ENCODE results near the gene B4GALT6. TPM values are rescaled to one million over a fixed set of nuclear protein-coding genes. Genes with fewer than 3 reads are reported as not detected.

Gene B4GALT6
- total RNA-seq, 4 donors from 2014 or later, result 1.5 to 11.8 (median 3.9) TPM

- Histone ChIP-seq H3K36me3 (no peaks in the 10 kb centered on the region), H3K27me3 (no peaks in the 10 kb centered on the region), H3K27ac (no peak overlapping the region), H3K4me1 (no peaks in the 10 kb centered on the region), H3K4me3 (no peak overlapping the region), H3K9me3 (no peaks in the 10 kb centered on the region)
- no peak for DNase-seq
- TF ChIP-seq CTCF (IDR thresholded peaks at IDR 0.05), result no peak
- no peak for TF ChIP-seq POLR2A (IDR thresholded peaks at IDR 0.05)
- intact Hi-C loops (cut with DNase I; ENCODE audit: low total_unique reads), result no loop called here
These were observed 37.1 kb downstream of the B4GALT6 start for GRCh38 chr18:31647127-31647753.

- H3K27me3 ChIP-seq, result no peaks in the 10 kb centered on the region
- H3K36me3 ChIP-seq, result no peaks in the 10 kb centered on the region
- DNase-seq, result no peak
- H3K9me3 ChIP-seq, result no peaks in the 10 kb centered on the region
- intact Hi-C loops (cut with DNase I; ENCODE audit: low total_unique reads), result no loop called here
- no peaks in the 10 kb centered on the region for H3K4me1 ChIP-seq
- no peak overlapping the region for H3K27ac ChIP-seq
- no peak overlapping the region for H3K4me3 ChIP-seq
- no peak for TF ChIP-seq POLR2A (IDR thresholded peaks at IDR 0.05)
- TF ChIP-seq CTCF (IDR thresholded peaks at IDR 0.05), result no peak
These were observed 37.9 kb downstream of the B4GALT6 start for GRCh38 chr18:31646332-31647126.

GRCh38 chr18:31645411-31645810 lies 39.0 kb downstream of the B4GALT6 start:
- Histone ChIP-seq H3K4me1 (no peaks in the 10 kb centered on the region), H3K4me3 (no peak overlapping the region), H3K9me3 (no peaks in the 10 kb centered on the region), H3K36me3 (no peaks in the 10 kb centered on the region), H3K27ac (no peak overlapping the region), H3K27me3 (no peaks in the 10 kb centered on the region)
- TF ChIP-seq POLR2A (IDR thresholded peaks at IDR 0.05), result no peak
- TF ChIP-seq CTCF (IDR thresholded peaks at IDR 0.05), result no peak
- intact Hi-C loops (cut with DNase I; ENCODE audit: low total_unique reads), result no loop called here
- DNase-seq, result no peak

GRCh38 chr18:31643003-31643402 lies 41.4 kb downstream of the B4GALT6 start:
- intact Hi-C loops (cut with DNase I; ENCODE audit: low total_unique reads), result no loop called here
- Histone ChIP-seq H3K9me3 (no peaks in the 10 kb centered on the region), H3K4me1 (no peaks in the 10 kb centered on the region), H3K36me3 (no peaks in the 10 kb centered on the region), H3K4me3 (no peak overlapping the region), H3K27ac (no peak overlapping the region), H3K27me3 (no peaks in the 10 kb centered on the region)
- DNase-seq, result no peak
- no peak for TF ChIP-seq POLR2A (IDR thresholded peaks at IDR 0.05)
- TF ChIP-seq CTCF (IDR thresholded peaks at IDR 0.05), result no peak

GRCh38 chr18:31637445-31637844 lies 46.9 kb downstream of the B4GALT6 start:
- H3K4me3 ChIP-seq, result no peak overlapping the region
- H3K36me3 ChIP-seq, result no peaks in the 10 kb centered on the region
- no peaks in the 10 kb centered on the region for H3K27me3 ChIP-seq
- no peak for TF ChIP-seq POLR2A (IDR thresholded peaks at IDR 0.05)
- TF ChIP-seq CTCF (IDR thresholded peaks at IDR 0.05), result no peak
- H3K4me1 ChIP-seq, result no peaks in the 10 kb centered on the region
- intact Hi-C loops (cut with DNase I; ENCODE audit: low total_unique reads), result loop anchor here (10.0 kb wide), 1 partner anchor 1913 kb away; no protein-coding TSS in a partner anchor
- no peak overlapping the region for H3K27ac ChIP-seq
- no peak for DNase-seq
- H3K9me3 ChIP-seq, result no peaks in the 10 kb centered on the region

Data from uterus (tissue), 4 donors.